NCI-H146 (cell line): Measurements from ENCODE around the gene ACSL3.
"Not testable (repeated sequence)": the region's sequence is repeated elsewhere in the genome, so short reads cannot be mapped to it uniquely, and the experiment has no call there.

Experiments
- DNase-seq: peaks from one replicate; lab custom pipeline; 2025; lab: John Stamatoyannopoulos, UW

The ACSL3 gene

DNA sequence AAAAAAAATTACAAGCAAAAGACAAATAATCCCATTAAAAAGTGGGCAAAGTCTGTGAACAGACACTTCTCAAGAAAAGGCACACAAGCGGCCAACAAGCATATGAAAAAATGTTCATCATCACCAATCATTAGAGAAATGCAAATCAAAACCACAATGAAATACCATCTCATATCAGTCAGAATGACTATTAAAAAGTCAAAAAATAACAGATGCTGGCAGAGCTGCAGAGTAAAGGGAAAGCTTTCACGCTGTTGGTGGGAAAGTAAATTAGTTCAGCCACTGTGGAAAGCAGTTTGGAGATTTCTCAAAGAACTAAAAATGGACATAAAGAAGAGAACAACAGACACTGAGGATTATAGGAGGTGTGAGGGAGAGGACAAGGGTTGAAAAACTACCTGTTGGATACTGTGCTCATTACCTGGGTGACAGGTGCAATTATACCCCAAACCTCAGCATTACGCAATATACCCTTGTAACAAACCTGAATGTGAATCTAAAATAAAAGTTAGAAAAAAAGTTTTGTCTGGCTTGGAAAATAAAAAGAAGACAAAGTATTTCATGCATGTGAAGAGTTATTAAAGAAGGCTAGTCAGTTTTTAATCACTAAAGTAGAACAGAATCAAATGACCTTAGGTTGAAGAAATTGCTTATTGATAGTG is 8.7 kb upstream of the ACSL3 start:
- no peak for DNase-seq

GRCh38 chr2:222854773-222855700 is 5.8 kb upstream of the ACSL3 start:
- DNase-seq = no peak

- peak; percentile 31 for DNase-seq
These were observed 837 bp upstream of the ACSL3 start for GRCh38 chr2:222859786-222860612.

DNA sequence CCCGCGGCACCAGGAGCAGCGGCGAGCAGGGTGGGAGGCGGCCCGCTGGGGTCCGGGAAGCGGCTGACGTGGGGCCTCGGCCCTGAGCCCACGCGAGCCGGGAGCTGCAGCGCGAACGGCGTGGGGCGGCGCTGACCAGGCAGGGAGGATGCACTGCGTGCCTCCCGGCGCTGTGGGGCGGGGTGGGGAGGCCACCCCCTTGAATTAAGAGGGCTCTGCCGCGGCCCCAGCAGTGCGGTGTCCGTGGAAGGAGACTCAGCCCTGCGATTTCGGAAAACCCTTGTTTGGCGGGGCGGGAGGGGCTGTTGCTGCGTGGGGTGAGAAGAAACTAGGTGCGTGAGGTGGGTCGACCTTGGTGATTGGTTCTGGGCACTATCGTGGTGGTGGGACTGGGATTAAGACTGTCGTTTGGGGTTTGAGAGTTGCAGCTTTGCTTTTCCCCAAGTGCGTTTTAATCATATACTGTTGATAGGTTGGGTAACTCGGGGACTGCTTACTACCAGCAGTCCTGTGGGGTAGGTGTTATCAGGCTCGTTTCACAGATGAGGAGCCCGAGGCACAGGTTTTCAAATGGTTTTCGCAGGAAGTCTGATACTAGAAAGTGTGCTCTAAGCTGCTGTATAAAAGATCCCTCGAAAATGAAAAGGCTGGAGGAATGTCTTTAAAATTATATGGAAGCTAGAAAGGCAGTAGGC is 722 bp downstream of the ACSL3 start:
- peak; percentile 42 for DNase-seq

DNA sequence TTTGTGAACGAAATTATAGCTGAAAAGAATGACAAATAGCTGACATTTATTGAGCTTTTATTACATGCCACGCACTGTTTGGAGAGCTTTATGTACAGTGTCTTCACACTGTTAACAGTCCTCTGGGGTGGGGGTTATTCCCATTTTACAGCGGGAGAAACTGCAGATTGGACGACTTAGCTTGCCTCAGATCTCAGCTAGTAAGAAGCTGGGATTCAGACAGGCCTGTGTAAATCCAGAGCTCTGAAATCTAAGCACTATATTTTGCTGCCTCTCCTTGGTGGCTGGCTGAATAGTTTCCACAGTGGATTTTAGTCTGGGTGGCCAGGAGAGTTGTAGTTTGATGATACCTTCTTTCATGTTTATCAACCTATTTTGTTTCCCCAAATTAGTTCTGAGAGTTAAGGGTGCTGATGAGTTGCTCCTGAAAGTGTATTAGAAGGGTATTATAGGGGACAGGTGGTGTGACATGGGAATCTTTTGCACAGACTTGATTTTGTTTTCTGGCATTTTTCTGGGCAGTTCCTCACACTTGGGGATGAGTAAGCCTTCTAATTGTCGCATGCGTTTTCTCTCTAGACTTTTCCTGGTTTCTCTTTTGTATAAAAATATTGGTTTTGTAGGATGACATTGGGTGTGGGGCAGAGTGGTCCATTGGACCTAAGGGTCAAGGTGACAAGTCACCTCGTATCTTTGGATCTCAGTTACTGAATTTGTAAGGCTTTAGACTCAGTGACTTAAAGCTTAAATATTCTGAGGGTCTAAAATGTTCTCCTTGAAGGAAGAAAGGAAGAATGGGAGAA is 1.5 kb downstream of the ACSL3 start:
- DNase-seq = peak; percentile 18

GRCh38 chr2:222862909-222863544 is 2.2 kb downstream of the ACSL3 start:
- no peak for DNase-seq

GRCh38 chr2:222864296-222864695 is 3.5 kb downstream of the ACSL3 start:
- DNase-seq = no peak

- no peak for DNase-seq
These were observed 4.5 kb downstream of the ACSL3 start for GRCh38 chr2:222865301-222865700.

DNA sequence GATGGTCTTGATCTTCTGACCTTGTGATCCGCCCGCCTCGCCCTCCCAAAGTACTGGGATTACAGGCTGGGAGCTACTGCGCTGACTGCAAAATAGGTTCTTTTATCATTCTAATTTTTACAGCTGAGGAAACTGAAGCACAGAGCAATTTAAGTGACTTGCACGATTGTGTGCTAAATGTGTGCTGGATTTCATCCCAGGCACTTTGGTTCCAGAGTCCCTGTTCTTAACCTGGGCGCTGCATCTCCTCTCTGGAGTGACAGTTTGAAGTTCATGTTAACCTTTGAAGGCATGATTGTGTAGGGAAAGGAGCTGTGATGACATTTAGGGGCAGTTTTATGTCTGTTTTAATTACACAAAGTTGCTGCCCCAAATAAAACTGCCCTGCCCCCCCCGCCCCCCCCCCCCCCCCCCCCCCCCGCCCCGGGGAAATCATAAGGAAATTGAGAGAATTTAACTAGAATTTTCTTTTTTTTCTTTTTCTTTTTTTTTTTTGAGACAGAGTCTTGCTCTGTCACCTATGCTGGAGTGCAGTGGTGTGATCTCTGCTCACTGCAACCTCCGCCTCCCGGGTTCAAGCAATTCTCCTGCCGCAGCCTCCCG is 5.6 kb downstream of the ACSL3 start:
- DNase-seq = no peak

GRCh38 chr2:222868560-222869251 is 7.9 kb downstream of the ACSL3 start:
- DNase-seq = not testable (repeated sequence)

GRCh38 chr2:222869252-222869560 is 8.4 kb downstream of the ACSL3 start:
- no peak for DNase-seq

GRCh38 chr2:222871291-222871690 is 10.5 kb downstream of the ACSL3 start:
- DNase-seq = no peak

- no peak for DNase-seq
These were observed 11.7 kb downstream of the ACSL3 start for GRCh38 chr2:222872551-222872950.

DNA sequence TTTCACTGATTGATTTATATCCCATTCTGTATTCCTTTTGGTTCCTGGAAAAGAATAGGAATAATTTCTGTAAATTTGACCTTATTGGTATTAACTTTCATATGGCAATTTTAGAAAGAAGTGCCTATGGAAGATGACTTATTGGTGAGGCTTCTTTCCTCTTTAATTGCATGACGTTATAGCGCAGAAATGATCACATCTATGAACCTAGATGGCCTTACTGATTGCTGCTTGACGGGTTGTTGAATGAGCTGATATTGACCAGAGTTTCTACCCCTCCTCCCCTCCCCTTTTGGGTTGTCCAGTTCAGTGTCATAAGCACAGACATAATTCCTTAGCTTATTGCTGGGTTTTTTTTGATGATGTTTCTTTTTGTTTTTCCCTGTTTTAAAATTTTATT is 14.6 kb downstream of the ACSL3 start:
- no peak for DNase-seq

DNA sequence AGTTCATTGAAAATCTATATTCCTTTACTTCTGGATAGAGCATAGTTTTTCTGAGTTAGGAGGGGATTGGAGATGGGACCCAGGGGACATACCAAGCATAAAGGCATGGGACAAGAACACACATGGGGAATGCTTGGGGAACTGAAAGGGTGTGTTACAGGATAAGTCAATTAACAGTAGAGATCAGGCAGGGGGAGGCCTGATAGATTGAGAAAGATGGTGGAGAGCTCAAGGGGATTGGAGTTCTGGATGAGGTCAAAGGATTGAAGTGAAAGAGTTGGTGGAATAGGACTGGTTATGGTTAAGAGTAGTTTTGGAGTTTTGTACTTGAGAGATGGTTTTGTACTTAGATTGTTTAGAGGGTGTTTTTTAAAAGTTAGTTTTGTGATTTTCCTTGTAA is 16.1 kb downstream of the ACSL3 start:
- no peak for DNase-seq

GRCh38 chr2:222877556-222878300 is 16.9 kb downstream of the ACSL3 start:
- DNase-seq = no peak

- DNase-seq = no peak
These were observed 17.6 kb downstream of the ACSL3 start for GRCh38 chr2:222878301-222878876.

- no peak for DNase-seq
These were observed 18.2 kb downstream of the ACSL3 start for GRCh38 chr2:222878877-222879603.
